ENCODE data around the gene CASP1.

DNA sequence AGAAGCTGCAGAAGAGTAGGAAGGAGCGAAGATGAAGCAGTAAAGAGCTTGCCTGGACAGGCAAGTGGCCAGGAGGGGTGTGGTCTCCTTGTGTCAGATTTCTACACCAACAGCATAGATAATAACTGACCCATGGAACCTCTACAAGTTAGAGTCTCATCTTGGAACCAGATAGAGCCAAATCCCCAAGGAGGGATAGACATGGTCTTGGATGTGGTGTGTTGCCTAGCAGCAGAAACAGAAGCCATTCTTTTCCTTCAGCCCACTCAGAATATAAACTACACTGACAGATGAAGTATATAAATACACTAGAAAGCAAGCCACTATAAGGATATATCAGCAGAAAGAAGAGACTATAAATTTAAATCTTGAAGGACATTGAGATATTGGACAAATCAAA, 14.5 kb upstream of the CASP1 start:
- TF ChIP-seq, protein P1, sequence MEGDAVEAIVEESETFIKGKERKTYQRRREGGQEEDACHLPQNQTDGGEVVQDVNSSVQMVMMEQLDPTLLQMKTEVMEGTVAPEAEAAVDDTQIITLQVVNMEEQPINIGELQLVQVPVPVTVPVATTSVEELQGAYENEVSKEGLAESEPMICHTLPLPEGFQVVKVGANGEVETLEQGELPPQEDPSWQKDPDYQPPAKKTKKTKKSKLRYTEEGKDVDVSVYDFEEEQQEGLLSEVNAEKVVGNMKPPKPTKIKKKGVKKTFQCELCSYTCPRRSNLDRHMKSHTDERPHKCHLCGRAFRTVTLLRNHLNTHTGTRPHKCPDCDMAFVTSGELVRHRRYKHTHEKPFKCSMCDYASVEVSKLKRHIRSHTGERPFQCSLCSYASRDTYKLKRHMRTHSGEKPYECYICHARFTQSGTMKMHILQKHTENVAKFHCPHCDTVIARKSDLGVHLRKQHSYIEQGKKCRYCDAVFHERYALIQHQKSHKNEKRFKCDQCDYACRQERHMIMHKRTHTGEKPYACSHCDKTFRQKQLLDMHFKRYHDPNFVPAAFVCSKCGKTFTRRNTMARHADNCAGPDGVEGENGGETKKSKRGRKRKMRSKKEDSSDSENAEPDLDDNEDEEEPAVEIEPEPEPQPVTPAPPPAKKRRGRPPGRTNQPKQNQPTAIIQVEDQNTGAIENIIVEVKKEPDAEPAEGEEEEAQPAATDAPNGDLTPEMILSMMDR (IDR thresholded peaks at IDR 0.05), result no peak
- TF ChIP-seq POLR2A (IDR thresholded peaks at IDR 0.05), result no peak
